ENCODE data around the gene TMEM120A.
A peak's percentile ranks its signal among the peaks of the same experiment; 100 is the strongest.

TMEM120A gene

DNA sequence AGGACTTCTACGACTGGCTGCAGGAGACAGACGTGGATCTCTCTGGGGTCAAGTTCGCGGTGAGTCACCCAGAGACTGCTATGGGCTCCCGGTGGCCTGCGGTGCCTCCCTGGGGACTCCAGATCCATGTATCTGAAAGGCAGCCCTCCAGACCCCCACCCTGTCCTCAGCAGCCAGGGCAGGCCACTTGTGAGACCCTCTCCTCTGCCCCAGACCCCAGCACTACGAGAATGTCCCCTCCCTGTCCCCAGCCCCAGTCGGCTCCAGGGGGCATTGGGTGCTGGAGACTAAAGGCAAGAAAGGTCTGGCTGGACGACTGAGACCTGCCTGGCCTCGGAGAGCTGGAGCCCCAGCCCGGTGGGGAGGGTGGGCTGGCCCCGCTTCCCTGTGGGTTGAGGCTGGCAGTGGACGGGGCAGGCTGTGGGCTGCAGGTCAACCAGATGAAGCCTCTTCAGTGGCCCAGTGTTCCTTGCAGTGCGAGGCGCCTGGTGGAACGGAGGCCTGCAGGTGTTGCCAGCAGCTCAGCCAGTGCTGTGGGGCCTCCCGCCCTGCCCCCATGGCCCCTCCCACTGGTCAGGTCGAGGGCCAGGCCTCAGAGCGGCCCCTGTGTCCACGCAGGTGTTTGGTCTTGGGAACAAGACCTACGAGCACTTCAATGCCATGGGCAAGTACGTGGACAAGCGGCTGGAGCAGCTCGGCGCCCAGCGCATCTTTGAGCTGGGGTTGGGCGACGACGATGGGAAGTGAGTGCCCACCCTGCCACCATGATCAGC lies 13.8 kb downstream of the TMEM120A start:
- Histone ChIP-seq H3K4me3 (ENCODE audit: low read depth, low read length) (no peak overlapping the region), H3K27ac (no peak overlapping the region), H3K36me3 (replicated peaks) (peaks cover 37% of the 10 kb centered on the region), H3K27me3 (replicated peaks) (no peaks in the 10 kb centered on the region)
- in situ Hi-C loops (cut with HindIII; ENCODE audit: low pct_ligation_motif_present, low sequenced_read_pairs), result no loop called here
- no peak for TF ChIP-seq CTCF (IDR thresholded peaks at IDR 0.05; ENCODE audit: low read depth, low read length, missing control alignments)
- DNase-seq, result no peak

- Histone ChIP-seq H3K27ac (no peak overlapping the region), H3K27me3 (replicated peaks) (no peaks in the 10 kb centered on the region), H3K36me3 (replicated peaks) (peaks cover 30% of the 10 kb centered on the region), H3K4me3 (ENCODE audit: low read depth, low read length) (no peak overlapping the region)
- no peak for TF ChIP-seq CTCF (IDR thresholded peaks at IDR 0.05; ENCODE audit: low read depth, low read length, missing control alignments)
- in situ Hi-C loops (cut with HindIII; ENCODE audit: low pct_ligation_motif_present, low sequenced_read_pairs), result no loop called here
- DNase-seq, result no peak
Measured at GRCh38 chr7:75979759-75980429, 14.5 kb downstream of the TMEM120A start.

GRCh38 chr7:75977743-75978142 lies 16.7 kb downstream of the TMEM120A start:
- H3K36me3 ChIP-seq (replicated peaks), result peaks cover 20% of the 10 kb centered on the region
- TF ChIP-seq CTCF (IDR thresholded peaks at IDR 0.05; ENCODE audit: low read depth, low read length, missing control alignments), result no peak
- no peaks in the 10 kb centered on the region for H3K27me3 ChIP-seq (replicated peaks)
- no peak for DNase-seq
- H3K27ac ChIP-seq, result no peak overlapping the region
- H3K4me3 ChIP-seq (ENCODE audit: low read depth, low read length), result no peak overlapping the region
- in situ Hi-C loops (cut with HindIII; ENCODE audit: low pct_ligation_motif_present, low sequenced_read_pairs), result no loop called here

- Histone ChIP-seq H3K27me3 (replicated peaks) (no peaks in the 10 kb centered on the region), H3K4me3 (ENCODE audit: low read depth, low read length) (no peak overlapping the region), H3K36me3 (replicated peaks) (peaks cover 12% of the 10 kb centered on the region), H3K27ac (no peak overlapping the region)
- peak; percentile 20 for TF ChIP-seq CTCF (IDR thresholded peaks at IDR 0.05; ENCODE audit: low read depth, low read length, missing control alignments)
- no peak for DNase-seq
- in situ Hi-C loops (cut with HindIII; ENCODE audit: low pct_ligation_motif_present, low sequenced_read_pairs), result no loop called here
Measured at GRCh38 chr7:75971961-75972763, 22.2 kb downstream of the TMEM120A start.

DNA sequence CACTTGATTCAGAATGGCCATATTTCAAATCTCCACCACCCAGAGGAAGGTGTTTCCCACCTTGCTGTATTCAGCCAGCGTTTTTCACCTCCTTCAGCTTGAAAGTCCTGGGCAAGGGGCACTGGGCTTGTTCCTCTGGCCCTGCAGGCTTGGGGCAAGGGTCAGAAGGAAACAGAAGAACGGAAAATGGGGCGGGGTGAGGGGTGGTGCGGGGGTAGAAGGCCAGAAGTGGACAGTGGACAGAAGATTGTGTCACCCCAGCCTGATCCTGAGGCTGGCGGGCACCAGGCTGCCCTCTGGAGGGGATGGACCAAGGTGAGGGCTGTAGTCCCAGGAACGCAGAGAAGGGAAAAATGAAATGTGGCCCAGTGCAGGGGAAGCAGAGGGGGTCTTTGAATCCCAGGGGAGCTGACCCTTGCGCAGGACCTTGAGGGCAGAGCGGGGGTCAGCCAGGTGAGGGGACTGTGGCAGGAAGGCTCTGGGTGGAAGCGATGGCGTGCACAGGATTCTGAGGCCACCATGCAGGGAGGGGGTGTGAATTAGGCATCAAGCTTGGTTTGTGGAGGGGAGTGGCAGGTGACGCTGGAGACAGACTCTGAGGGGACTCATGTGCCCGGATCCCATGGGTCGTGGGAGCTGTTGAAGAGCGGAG lies 23.0 kb downstream of the TMEM120A start:
- H3K27me3 ChIP-seq (replicated peaks), result no peaks in the 10 kb centered on the region
- H3K36me3 ChIP-seq (replicated peaks), result peaks cover 11% of the 10 kb centered on the region
- no peak overlapping the region for H3K27ac ChIP-seq
- H3K4me3 ChIP-seq (ENCODE audit: low read depth, low read length), result no peak overlapping the region
- no peak for TF ChIP-seq CTCF (IDR thresholded peaks at IDR 0.05; ENCODE audit: low read depth, low read length, missing control alignments)
- in situ Hi-C loops (cut with HindIII; ENCODE audit: low pct_ligation_motif_present, low sequenced_read_pairs), result no loop called here
- DNase-seq, result no peak
